A549 (cell line): ENCODE data around the gene EYA2.

ENCODE experiments used
- BHLHE40 ChIP-seq: IDR thresholded peaks from 2 replicates; pipeline ENCODE4 v1.6.1; 2012; ENCODE audit warnings: low read depth, low read length, inconsistent platforms
- CTCF ChIP-seq: fragments of >200 bp; sonication (Bioruptor Twin); formaldehyde crosslinking; IDR thresholded peaks from 3 replicates; pipeline ENCODE4 v1.5.1; 2016
- EHMT2 ChIP-seq: fragments of 200-600 bp; sonication (generic); IDR thresholded peaks from 2 replicates; pipeline ENCODE4 v1.6.1; 2016; ENCODE audit warnings: antibody characterized with exemption, low read depth, mild to moderate bottlenecking, moderate library complexity
- EP300 ChIP-seq, 2 experiments: fragments of >200 bp; sonication (Bioruptor Twin); formaldehyde crosslinking; IDR thresholded peaks; 2 replicates in 1 of 2; 3 replicates in 1 of 2; pipeline ENCODE4 v1.6.1; 2016 to 2017
- ESRRA ChIP-seq: fragments of 150-350 bp; IDR thresholded peaks from 2 replicates; pipeline ENCODE4 v1.6.1; 2014; ENCODE audit warnings: mild to moderate bottlenecking, low read length, borderline replicate concordance
- FOSB ChIP-seq: fragments of 250-450 bp; sonication (Bioruptor Pico); IDR thresholded peaks from 2 replicates; pipeline ENCODE4 v1.5.0; 2020; ENCODE audit warnings: mild to moderate bottlenecking, moderate library complexity
- RCOR1 ChIP-seq: fragments of 150-350 bp; IDR thresholded peaks from 2 replicates; pipeline ENCODE4 v1.6.1; 2014; ENCODE audit warnings: antibody characterized with exemption, low read length, low read depth
- RFX5 ChIP-seq: fragments of 450-650 bp; IDR thresholded peaks from 2 replicates; pipeline ENCODE4 v1.7.1; 2014; ENCODE audit warnings: antibody characterized with exemption, mild to moderate bottlenecking, moderate library complexity
- SREBF2 ChIP-seq: fragments of 450-650 bp; IDR thresholded peaks from 2 replicates; pipeline ENCODE4 v1.6.1; 2014; ENCODE audit warnings: mild to moderate bottlenecking, moderate library complexity
- TF ChIP-seq, protein P1 (sequence below): IDR thresholded peaks from 2 replicates; pipeline ENCODE4 v1.6.1; 2012

DNA sequence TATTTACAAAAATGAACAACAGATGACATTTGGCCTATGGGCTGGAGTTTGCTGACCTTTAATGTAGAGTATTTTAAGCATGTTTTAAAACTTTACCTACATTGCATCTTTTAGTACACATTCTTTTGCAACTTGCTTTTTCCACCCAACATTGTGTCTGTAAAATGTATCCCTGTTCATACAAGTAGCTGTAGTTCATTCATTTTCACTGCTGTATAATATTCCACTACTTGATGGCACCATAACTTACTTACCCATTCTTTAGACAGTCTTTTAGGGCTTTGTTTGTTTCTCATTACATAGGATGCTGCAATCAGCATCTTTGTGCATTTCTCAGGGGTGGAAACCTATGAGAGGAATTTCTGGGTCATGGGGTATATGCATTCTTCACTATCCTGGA lies 115.1 kb downstream of the EYA2 start:
- TF ChIP-seq CTCF, result no peak
- TF ChIP-seq EP300 (IDR thresholded peaks at IDR 0.05), result no peak
- TF ChIP-seq RCOR1, result no peak
- TF ChIP-seq, protein P1, sequence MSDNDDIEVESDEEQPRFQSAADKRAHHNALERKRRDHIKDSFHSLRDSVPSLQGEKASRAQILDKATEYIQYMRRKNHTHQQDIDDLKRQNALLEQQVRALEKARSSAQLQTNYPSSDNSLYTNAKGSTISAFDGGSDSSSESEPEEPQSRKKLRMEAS, result no peak
- no peak for TF ChIP-seq SREBF2
- TF ChIP-seq EHMT2, result no peak
- no peak for TF ChIP-seq ESRRA
- no peak for TF ChIP-seq FOSB
- no peak for TF ChIP-seq RFX5
- TF ChIP-seq BHLHE40, result no peak
